GM21576 (cell line): ENCODE results near the gene NR4A1.

Experiments used
- ATAC-seq: cut with Tn5 transposase; IDR thresholded peaks from one replicate; pipeline ENCODE4 v1.9.1; 2021; ENCODE audit warnings: mild to moderate bottlenecking, moderate library complexity; ENCODE audit not compliant: unreplicated experiment

Gene NR4A1

GRCh38 chr12:52050758-52051541 lies at the start of gene NR4A1:
Gene NR4A1 (plus strand): TSS chr12:52051442. CDS start chr12:52054329, 2,887 bp downstream.
- ATAC-seq, result peak; percentile 69

DNA sequence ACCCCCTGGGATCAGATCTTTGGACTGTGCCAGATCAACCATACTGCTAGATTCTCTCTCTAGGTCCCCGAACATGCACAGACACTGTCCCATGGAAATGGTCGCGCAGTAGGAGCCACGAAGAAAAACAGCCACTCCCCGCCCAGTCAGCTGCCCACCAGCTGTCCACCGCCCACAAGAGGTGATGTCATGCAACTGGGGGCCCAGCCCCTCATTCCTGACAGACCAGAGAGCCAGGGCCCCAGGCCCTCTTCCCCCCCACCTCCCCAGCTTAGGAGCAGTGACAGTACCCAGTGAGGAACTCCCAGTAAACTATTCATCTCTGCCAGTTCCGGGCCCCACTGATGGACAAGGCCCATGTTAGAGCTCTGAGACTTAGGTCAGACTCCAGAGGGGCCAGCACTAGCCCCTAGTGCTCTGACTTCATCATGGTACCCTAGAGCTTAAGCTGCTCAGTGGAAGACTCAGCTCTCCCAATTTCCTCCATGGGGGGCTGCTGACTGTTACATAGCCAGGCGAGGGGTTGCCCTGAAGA lies 48.2 kb upstream of the NR4A1 start:
- ATAC-seq, result no peak

- ATAC-seq, result no peak
These were observed 47.7 kb upstream of the NR4A1 start for GRCh38 chr12:52003591-52003990.

GRCh38 chr12:52004042-52004648 lies 47.1 kb upstream of the NR4A1 start:
- ATAC-seq, result no peak

GRCh38 chr12:52005218-52005902 lies 45.9 kb upstream of the NR4A1 start:
- ATAC-seq, result no peak

- peak; percentile 82 for ATAC-seq
These were observed 45.1 kb upstream of the NR4A1 start for GRCh38 chr12:52005903-52006703.

GRCh38 chr12:52006726-52007157 lies 44.5 kb upstream of the NR4A1 start, which contains the start of gene TAMALIN:
Gene TAMALIN (plus strand): TSS chr12:52006946. CDS start chr12:52007020, 74 bp downstream.
- ATAC-seq, result no peak

- no peak for ATAC-seq
These were observed 43.9 kb upstream of the NR4A1 start for GRCh38 chr12:52007158-52007921.

DNA sequence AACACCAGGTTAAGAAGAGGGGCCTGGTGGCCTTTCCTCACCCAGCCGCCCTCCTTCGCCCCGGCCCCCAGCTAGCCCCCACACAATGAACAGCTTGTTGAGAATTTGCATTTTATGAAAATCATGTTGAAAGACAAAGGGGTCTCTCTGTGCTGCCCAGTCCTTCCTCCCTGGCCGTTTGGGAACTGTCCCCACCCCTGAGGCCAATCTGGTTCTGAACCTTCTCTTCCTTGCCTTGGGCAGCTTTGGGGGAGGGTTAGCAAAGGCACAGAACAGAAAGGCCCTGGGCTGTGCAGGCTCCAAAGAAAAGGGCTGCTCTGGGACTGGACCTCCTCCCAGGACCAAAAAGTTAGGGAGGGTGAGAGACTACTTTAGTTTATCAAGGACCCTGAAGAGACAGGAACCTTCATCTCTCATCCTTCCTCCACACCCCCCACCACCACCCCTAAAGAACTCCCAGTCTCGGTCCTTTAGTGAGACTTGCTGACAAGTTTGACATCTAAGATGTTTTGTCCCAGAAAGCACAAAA lies 43.2 kb upstream of the NR4A1 start:
- no peak for ATAC-seq

DNA sequence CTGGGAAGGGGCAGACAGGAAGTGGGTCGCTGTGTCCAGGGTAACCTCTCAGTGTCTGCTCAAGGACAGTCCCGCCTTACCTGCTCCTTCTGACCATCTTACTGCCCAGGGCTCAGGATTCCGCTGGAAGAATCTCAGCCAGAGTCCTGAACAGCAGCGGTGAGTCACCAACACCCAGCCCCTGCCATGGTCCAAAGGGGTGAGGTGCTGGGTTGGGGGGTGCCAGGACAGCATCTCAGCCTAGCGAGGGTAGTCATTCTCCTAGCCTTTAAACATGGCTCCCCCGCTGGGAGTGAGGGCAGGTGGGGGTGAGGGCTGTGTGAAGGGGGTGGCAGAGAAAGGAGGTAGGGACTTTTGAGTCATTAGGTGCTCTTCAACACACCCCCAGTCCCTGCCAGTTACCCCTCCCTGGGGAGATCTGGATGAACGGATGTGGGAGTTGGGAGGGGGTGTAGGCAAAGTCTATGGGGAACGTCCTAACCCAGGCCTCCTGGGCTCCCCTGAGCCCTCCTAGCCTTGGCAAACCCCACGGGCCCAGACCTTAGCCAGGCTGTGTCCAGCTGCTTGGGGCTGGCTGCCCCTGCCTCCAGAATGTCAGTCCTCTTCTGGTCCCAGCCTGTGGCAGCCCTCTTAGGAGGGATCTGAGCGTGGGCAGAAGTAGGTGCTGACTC lies 42.0 kb upstream of the NR4A1 start:
- no peak for ATAC-seq

DNA sequence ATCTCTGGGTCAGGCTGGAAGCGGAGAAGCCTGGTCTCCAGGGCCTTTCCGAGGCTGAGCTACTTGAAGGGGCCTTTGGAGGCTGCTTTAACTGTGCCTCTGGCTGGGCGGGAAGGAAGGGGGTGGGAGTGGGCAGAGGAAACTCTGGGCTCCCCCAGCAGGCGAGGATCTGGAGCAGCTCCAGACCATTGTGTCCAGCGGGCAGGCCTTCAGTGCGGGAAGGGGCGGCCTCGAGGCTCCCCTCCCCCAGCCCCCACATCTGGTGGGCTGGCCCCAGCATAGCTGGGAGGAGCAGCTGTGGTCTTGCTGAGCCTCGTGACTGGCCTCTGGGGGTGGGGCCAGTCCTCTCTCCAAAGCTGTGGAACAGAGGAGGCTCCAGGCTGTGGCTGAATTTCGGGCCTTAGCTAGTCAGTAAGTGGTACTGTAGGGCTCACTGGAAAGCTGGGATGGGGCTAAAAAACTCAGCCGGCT lies 41.1 kb upstream of the NR4A1 start:
- ATAC-seq, result no peak

GRCh38 chr12:52010692-52011601 lies 40.3 kb upstream of the NR4A1 start:
- ATAC-seq, result no peak

- ATAC-seq, result no peak
These were observed 39.5 kb upstream of the NR4A1 start for GRCh38 chr12:52011602-52012214.

DNA sequence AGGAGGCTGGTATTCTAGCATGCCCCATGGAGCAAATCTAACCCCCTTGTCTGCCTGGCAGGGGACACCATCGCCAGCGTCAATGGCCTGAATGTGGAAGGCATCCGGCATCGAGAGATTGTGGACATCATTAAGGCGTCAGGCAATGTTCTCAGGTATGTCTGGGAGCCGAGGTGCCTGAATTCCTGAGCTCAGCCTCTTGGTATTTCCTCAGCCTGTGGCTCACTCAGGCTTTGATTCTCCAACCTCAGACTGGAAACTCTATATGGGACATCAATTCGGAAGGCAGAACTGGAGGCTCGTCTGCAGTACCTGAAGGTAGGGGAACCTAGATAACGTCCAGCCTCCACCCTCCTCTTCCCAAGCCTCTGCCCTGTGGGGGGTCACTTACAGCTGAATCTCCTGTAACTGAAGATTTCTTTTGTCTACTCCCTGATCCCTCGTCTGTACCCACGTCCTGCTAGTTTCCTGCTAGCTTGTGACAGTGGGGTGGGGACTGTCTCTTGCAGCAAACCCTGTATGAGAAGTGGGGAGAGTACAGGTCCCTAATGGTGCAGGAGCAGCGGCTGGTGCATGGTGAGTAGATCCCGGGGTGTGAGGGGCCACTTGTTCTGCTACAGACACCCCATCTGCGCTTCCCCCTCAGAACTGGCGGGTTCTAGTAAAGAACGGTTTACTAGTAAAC lies 37.5 kb upstream of the NR4A1 start:
- ATAC-seq, result no peak

DNA sequence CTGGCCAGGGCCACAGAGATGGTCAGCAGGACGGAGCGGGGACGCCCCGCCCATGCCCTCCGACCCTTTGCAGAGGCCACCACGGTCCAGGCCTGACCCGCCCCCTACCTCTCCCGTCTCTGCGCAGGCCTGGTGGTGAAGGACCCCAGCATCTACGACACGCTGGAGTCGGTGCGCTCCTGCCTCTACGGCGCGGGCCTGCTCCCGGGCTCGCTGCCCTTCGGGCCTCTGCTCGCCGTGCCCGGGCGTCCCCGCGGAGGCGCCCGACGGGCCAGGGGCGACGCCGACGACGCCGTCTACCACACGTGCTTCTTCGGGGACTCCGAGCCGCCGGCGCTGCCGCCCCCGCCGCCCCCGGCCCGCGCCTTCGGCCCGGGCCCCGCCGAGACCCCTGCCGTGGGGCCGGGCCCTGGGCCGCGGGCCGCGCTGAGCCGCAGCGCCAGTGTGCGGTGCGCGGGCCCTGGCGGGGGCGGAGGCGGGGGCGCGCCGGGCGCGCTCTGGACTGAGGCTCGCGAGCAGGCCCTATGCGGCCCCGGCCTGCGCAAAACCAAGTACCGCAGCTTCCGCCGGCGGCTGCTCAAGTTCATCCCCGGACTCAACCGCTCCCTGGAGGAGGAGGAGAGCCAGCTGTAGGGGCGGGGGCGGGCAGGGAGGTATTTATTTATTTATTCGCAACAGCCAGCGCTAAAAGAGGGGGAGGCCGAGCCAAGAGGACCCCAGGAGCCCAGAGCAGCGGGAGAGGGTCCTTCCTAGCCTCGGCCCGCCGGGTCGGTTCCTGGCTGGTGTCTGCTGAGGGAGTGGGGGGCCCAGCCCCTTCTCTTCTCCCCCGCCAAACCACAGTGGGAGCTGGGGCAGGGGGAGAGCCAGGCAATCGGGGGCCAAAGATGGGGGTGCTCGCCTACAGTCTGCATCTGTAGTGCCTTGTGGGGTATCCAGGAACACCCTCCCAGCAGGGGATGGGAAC lies 36.4 kb upstream of the NR4A1 start:
- no peak for ATAC-seq

DNA sequence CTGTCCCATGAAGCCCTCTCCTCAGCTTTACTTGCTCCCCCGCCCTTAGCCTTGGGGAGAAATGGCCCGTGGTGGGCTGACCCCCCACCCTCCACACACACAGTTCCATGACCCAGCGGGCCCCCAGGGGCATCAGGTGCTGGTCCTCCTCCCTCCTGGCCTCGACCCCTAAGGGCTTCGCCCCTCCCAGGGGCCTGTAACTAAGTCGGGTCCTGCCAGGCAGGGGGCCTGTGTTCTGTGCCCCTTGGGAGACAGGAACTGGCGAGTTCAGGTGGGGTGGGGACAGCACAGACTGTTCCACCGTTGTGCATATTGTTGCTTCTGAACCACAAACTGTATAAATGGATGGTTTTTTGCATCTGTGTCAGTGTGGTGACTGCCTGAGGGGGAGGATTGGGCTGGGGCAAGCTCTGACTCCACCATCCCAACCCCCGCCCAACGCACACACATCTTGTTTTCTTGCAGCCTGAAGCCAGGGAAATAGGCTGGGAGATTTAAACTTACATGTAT lies 35.7 kb upstream of the NR4A1 start:
- no peak for ATAC-seq
